ENCODE data around the gene CSKMT. TPM values are rescaled to one million over a fixed set of nuclear protein-coding genes. Genes with fewer than 3 reads are reported as not detected.
"Not testable (repeated sequence)": the region's sequence is repeated elsewhere in the genome, so short reads cannot be mapped to it uniquely, and the experiment has no call there.

CSKMT gene
- total RNA-seq (2014; rRNA removed; shearing (Covaris generic)): 3.0 and 8.7 TPM in 2 replicates

GRCh38 chr11:62665075-62665598, at the start of gene CSKMT, which contains the start of gene C11orf98:
Gene CSKMT (plus strand): TSS chr11:62665312. CDS start chr11:62665880, 568 bp downstream.
Gene C11orf98 (minus strand): TSS chr11:62665210. CDS start chr11:62665169, 41 bp downstream.
- DNase-seq (ENCODE audit: low spot score): peak; percentile 79

GRCh38 chr11:62615521-62615920, 49.6 kb upstream of the CSKMT start:
- no peak for DNase-seq (ENCODE audit: low spot score)

GRCh38 chr11:62616957-62617356, 48.2 kb upstream of the CSKMT start:
- DNase-seq (ENCODE audit: low spot score): not testable (repeated sequence)

- no peak for DNase-seq (ENCODE audit: low spot score)
Observed at GRCh38 chr11:62621027-62621566, 44.0 kb upstream of the CSKMT start.

GRCh38 chr11:62621567-62622470, 43.3 kb upstream of the CSKMT start, which contains the start of gene B3GAT3:
Gene B3GAT3 (minus strand): TSS chr11:62621986. CDS start chr11:62621947, 39 bp downstream.
- DNase-seq (ENCODE audit: low spot score): peak; percentile 98

GRCh38 chr11:62622476-62623089, 42.5 kb upstream of the CSKMT start:
- no peak for DNase-seq (ENCODE audit: low spot score)

- no peak for DNase-seq (ENCODE audit: low spot score)
Observed at GRCh38 chr11:62627713-62628112, 37.4 kb upstream of the CSKMT start.

GRCh38 chr11:62632492-62632891, 32.6 kb upstream of the CSKMT start:
- DNase-seq (ENCODE audit: low spot score): no peak

GRCh38 chr11:62644220-62644619, 20.9 kb upstream of the CSKMT start:
- no peak for DNase-seq (ENCODE audit: low spot score)

- no peak for DNase-seq (ENCODE audit: low spot score)
Observed at GRCh38 chr11:62645671-62645945, 19.5 kb upstream of the CSKMT start.

- peak; percentile 96 for DNase-seq (ENCODE audit: low spot score)
Observed at GRCh38 chr11:62645946-62646824, 18.9 kb upstream of the CSKMT start, which contains the start of gene GANAB. Gene GANAB (minus strand): TSS chr11:62646613. CDS start chr11:62646599, 14 bp downstream.

GRCh38 chr11:62646825-62647608, 18.1 kb upstream of the CSKMT start:
- no peak for DNase-seq (ENCODE audit: low spot score)

GRCh38 chr11:62647609-62648005, 17.5 kb upstream of the CSKMT start:
- DNase-seq (ENCODE audit: low spot score): no peak

GRCh38 chr11:62648185-62648966, 16.7 kb upstream of the CSKMT start:
- no peak for DNase-seq (ENCODE audit: low spot score)

- no peak for DNase-seq (ENCODE audit: low spot score)
Observed at GRCh38 chr11:62648967-62649364, 16.1 kb upstream of the CSKMT start.

- no peak for DNase-seq (ENCODE audit: low spot score)
Observed at GRCh38 chr11:62649486-62649885, 15.6 kb upstream of the CSKMT start.

- not testable (repeated sequence) for DNase-seq (ENCODE audit: low spot score)
Observed at GRCh38 chr11:62650283-62650682, 14.8 kb upstream of the CSKMT start.

GRCh38 chr11:62652161-62653006, 12.7 kb upstream of the CSKMT start:
- no peak for DNase-seq (ENCODE audit: low spot score)

GRCh38 chr11:62654297-62654696, 10.8 kb upstream of the CSKMT start:
- no peak for DNase-seq (ENCODE audit: low spot score)

Measured in A172 (cell line).